HPDE6-E6E7 (cell line): Measurements from ENCODE around the gene CCDC66.
A peak's percentile ranks its signal among the peaks of the same experiment; 100 is the strongest.
"Not testable (repeated sequence)": the region's sequence is repeated elsewhere in the genome, so short reads cannot be mapped to it uniquely, and the experiment has no call there.

Source experiments
- DNase-seq: peaks from one replicate; pipeline ENCODE4 v3.0.0; 2011; ENCODE audit warnings: missing footprints; ENCODE audit errors: extremely low spot score

Gene CCDC66

GRCh38 chr3:56556908-56557830 is at the start of gene CCDC66:
CCDC66 (plus strand) TSS chr3:56557175; CDS start chr3:56557243, 68 bp downstream.
- DNase-seq: peak; percentile 81

- no peak for DNase-seq
Measured at GRCh38 chr3:56519641-56520040, 37.3 kb upstream of the CCDC66 start.

- DNase-seq: no peak
Measured at GRCh38 chr3:56522374-56522773, 34.6 kb upstream of the CCDC66 start.

- DNase-seq: no peak
Measured at GRCh38 chr3:56525291-56525690, 31.7 kb upstream of the CCDC66 start.

- DNase-seq: no peak
Measured at GRCh38 chr3:56536735-56537134, 20.2 kb upstream of the CCDC66 start.

- no peak for DNase-seq
Measured at GRCh38 chr3:56547486-56547885, 9.5 kb upstream of the CCDC66 start.

- no peak for DNase-seq
Measured at GRCh38 chr3:56557831-56558170, 826 bp downstream of the CCDC66 start.

GRCh38 chr3:56573501-56573900 is 16.5 kb downstream of the CCDC66 start:
- DNase-seq: no peak

GRCh38 chr3:56581941-56582340 is 25.0 kb downstream of the CCDC66 start:
- DNase-seq: not testable (repeated sequence)

GRCh38 chr3:56584275-56584674 is 27.3 kb downstream of the CCDC66 start:
- not testable (repeated sequence) for DNase-seq

- peak; percentile 1 for DNase-seq
Measured at GRCh38 chr3:56590814-56591213, 33.8 kb downstream of the CCDC66 start.

- no peak for DNase-seq
Measured at GRCh38 chr3:56591262-56591661, 34.3 kb downstream of the CCDC66 start.

GRCh38 chr3:56593455-56594158 is 36.6 kb downstream of the CCDC66 start:
- no peak for DNase-seq

GRCh38 chr3:56595975-56596840 is 39.2 kb downstream of the CCDC66 start:
- DNase-seq: no peak

- not testable (repeated sequence) for DNase-seq
Measured at GRCh38 chr3:56608479-56608878, 51.5 kb downstream of the CCDC66 start.

GRCh38 chr3:56610669-56611335 is 53.8 kb downstream of the CCDC66 start:
- DNase-seq: no peak

- no peak for DNase-seq
Measured at GRCh38 chr3:56611364-56611763, 54.4 kb downstream of the CCDC66 start.

- no peak for DNase-seq
Measured at GRCh38 chr3:56612146-56612545, 55.2 kb downstream of the CCDC66 start.

GRCh38 chr3:56613016-56613415 is 56.0 kb downstream of the CCDC66 start:
- DNase-seq: no peak

- no peak for DNase-seq
Measured at GRCh38 chr3:56616478-56617006, 59.6 kb downstream of the CCDC66 start.

GRCh38 chr3:56620371-56620770 is 63.4 kb downstream of the CCDC66 start:
- DNase-seq: no peak
